Measurements from ENCODE around the gene UGT1A3. TPM values are rescaled to one million over a fixed set of nuclear protein-coding genes. Genes with fewer than 3 reads are reported as not detected.

UGT1A3 gene
- total RNA-seq, 2 experiments from 2014 or later: not detected

DNA sequence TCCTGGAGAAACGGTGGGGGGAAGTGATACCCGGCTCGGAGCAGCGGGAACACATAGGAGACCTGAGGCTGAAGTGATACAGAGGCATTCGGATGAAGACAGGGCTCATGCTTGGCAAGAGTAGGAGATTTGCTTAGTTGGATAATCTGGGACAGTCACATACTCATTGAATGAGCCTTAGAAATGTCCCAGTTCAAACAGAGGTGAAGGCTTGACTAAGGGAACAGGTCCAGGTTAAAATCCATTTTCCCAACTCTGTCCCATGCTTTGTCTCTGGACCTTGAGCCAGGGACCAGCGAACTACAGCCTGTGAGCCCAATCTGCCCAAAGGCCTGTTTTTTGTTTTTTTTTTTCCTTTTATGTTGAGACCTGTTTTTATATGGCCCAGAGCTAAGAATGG lies 34.9 kb upstream of the UGT1A3 start:
- no peaks in the 10 kb centered on the region for H3K36me3 ChIP-seq (ENCODE audit: insufficient read depth, low read length)
- Mint-ChIP-seq H3K9me3 (no peaks in the 10 kb centered on the region), H3K36me3 (ENCODE audit: low read depth) (no peaks in the 10 kb centered on the region), H3K27me3 (peaks cover 1% of the 10 kb centered on the region), H3K4me1 (ENCODE audit: low read depth) (no peaks in the 10 kb centered on the region), H3K4me3 (no peak overlapping the region), H3K27ac (no peak overlapping the region)
- CTCF ChIA-PET: no interaction called here
- no peak overlapping the region for H3K4me3 ChIP-seq (ENCODE audit: low read length)
- ATAC-seq (ENCODE audit: poor library complexity) (no peak), DNase-seq (no peak)
- no peak overlapping the region for H3K27ac ChIP-seq (ENCODE audit: low read depth in 1 of 2, low read length in 2 of 2)
- H3K4me1 ChIP-seq (ENCODE audit: insufficient read depth, low read length): no peaks in the 10 kb centered on the region
- peaks cover 0 to 4% of the 10 kb centered on the region in 2 experiments for H3K9me3 ChIP-seq (ENCODE audit: control insufficient read depth in 1 of 2, insufficient read depth in 1 of 2, low read length in 2 of 2)
- H3K27me3 ChIP-seq (ENCODE audit: control insufficient read depth in 1 of 2, insufficient read depth in 2 of 2, low read length in 2 of 2): peaks cover 3 to 5% of the 10 kb centered on the region in 2 experiments
- intact Hi-C loops (cut with DNase I, micrococcal nuclease): no loop called here
- POLR2A ChIA-PET: no interaction called here
- TF ChIP-seq, protein P1, sequence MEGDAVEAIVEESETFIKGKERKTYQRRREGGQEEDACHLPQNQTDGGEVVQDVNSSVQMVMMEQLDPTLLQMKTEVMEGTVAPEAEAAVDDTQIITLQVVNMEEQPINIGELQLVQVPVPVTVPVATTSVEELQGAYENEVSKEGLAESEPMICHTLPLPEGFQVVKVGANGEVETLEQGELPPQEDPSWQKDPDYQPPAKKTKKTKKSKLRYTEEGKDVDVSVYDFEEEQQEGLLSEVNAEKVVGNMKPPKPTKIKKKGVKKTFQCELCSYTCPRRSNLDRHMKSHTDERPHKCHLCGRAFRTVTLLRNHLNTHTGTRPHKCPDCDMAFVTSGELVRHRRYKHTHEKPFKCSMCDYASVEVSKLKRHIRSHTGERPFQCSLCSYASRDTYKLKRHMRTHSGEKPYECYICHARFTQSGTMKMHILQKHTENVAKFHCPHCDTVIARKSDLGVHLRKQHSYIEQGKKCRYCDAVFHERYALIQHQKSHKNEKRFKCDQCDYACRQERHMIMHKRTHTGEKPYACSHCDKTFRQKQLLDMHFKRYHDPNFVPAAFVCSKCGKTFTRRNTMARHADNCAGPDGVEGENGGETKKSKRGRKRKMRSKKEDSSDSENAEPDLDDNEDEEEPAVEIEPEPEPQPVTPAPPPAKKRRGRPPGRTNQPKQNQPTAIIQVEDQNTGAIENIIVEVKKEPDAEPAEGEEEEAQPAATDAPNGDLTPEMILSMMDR (IDR thresholded peaks at IDR 0.05): no peak

DNA sequence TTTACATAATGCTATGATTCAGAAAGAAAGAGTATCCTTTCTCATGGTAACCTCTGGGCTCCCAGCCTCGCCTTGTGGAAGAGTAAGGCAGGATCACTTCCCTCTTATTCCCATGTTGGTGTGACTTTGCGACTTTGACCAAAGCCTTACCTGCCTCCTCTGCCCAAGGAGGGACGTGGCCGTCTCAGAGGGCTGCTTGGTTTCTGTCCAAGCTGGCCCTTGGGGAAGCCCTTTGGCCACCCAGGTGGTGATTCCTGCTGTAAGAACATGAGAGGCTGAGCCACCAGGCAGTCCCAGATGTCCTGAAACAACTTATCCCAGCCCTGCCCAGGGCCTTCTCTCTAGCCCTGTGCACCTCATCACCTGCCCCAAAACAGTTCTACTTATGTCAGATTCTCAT lies 30.1 kb upstream of the UGT1A3 start:
- H3K9me3 ChIP-seq (ENCODE audit: control insufficient read depth in 1 of 2, insufficient read depth in 1 of 2, low read length in 2 of 2): peaks cover 0 to 1% of the 10 kb centered on the region in 2 experiments
- H3K9me3 Mint-ChIP-seq: no peaks in the 10 kb centered on the region
- peaks cover 0 to 4% of the 10 kb centered on the region in 2 experiments for H3K27me3 ChIP-seq (ENCODE audit: control insufficient read depth in 1 of 2, insufficient read depth in 2 of 2, low read length in 2 of 2)
- DNase-seq: no peak
- H3K27me3 Mint-ChIP-seq: peaks cover 5% of the 10 kb centered on the region
- H3K36me3 ChIP-seq (ENCODE audit: insufficient read depth, low read length): no peaks in the 10 kb centered on the region
- ChIA-PET POLR2A (no interaction called here), CTCF (no interaction called here)
- H3K36me3 Mint-ChIP-seq (ENCODE audit: low read depth): no peaks in the 10 kb centered on the region
- H3K4me1 Mint-ChIP-seq (ENCODE audit: low read depth): no peaks in the 10 kb centered on the region
- no peak overlapping the region for H3K27ac Mint-ChIP-seq
- TF ChIP-seq, protein P1 (IDR thresholded peaks at IDR 0.05): no peak
- ATAC-seq (ENCODE audit: poor library complexity): no peak
- H3K27ac ChIP-seq (ENCODE audit: low read depth in 1 of 2, low read length in 2 of 2): no peak overlapping the region
- H3K4me3 Mint-ChIP-seq: no peak overlapping the region
- intact Hi-C loops (cut with DNase I, micrococcal nuclease): no loop called here
- H3K4me1 ChIP-seq (ENCODE audit: insufficient read depth, low read length): no peaks in the 10 kb centered on the region
- H3K4me3 ChIP-seq (ENCODE audit: low read length): no peak overlapping the region

DNA sequence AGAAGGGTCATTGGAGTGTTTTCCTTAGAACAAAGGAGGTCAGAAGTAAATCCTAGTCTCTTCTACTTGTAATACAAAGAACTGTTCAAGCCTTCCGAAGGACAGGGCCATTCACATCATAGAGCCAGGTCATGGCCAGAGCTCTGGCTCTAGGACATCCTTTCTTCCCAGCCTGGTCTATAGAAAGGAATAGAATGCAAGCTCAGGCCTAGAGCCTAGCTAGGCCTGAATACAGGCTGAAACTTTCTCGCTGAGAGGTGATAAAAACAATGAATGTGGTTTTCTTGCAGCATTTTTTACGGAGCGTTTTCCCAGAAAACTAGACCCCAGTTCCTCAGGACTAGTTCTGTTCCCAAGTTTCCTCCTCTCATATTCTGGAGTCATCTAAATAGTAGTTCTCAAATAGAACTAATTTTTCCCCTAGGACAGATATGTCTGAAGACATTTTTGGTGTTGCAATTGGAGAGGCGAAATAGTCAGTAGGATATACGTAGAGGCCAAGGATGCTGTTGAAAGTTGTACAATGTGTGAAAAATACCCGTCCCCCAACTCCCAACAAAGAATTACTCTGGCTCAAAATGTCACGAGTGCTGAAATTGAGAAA lies 29.3 kb upstream of the UGT1A3 start:
- peaks cover 3 to 4% of the 10 kb centered on the region in 2 experiments for H3K9me3 ChIP-seq (ENCODE audit: control insufficient read depth in 1 of 2, insufficient read depth in 1 of 2, low read length in 2 of 2)
- H3K27ac ChIP-seq (ENCODE audit: low read depth in 1 of 2, low read length in 2 of 2): no peak overlapping the region
- H3K4me1 Mint-ChIP-seq (ENCODE audit: low read depth): no peaks in the 10 kb centered on the region
- ChIA-PET POLR2A (no interaction called here), CTCF (no interaction called here)
- H3K4me3 ChIP-seq (ENCODE audit: low read length): no peak overlapping the region
- H3K4me3 Mint-ChIP-seq: no peak overlapping the region
- no peaks in the 10 kb centered on the region for H3K36me3 ChIP-seq (ENCODE audit: insufficient read depth, low read length)
- peaks cover 8% of the 10 kb centered on the region for H3K27me3 Mint-ChIP-seq
- H3K36me3 Mint-ChIP-seq (ENCODE audit: low read depth): no peaks in the 10 kb centered on the region
- ATAC-seq (ENCODE audit: poor library complexity) (no peak), DNase-seq (no peak)
- intact Hi-C loops (cut with DNase I, micrococcal nuclease): no loop called here
- TF ChIP-seq, protein P1 (IDR thresholded peaks at IDR 0.05): no peak
- H3K9me3 Mint-ChIP-seq: peaks cover 3% of the 10 kb centered on the region
- peaks cover 0 to 4% of the 10 kb centered on the region in 2 experiments for H3K27me3 ChIP-seq (ENCODE audit: control insufficient read depth in 1 of 2, insufficient read depth in 2 of 2, low read length in 2 of 2)
- H3K27ac Mint-ChIP-seq: no peak overlapping the region
- H3K4me1 ChIP-seq (ENCODE audit: insufficient read depth, low read length): no peaks in the 10 kb centered on the region
